PFSK-1 (cell line): ENCODE data around the gene GMPPB.

ENCODE experiments used
- FOXP2 ChIP-seq: optimal IDR thresholded peaks from 2 replicates; pipeline ENCODE3; 2011; ENCODE audit warnings: borderline replicate concordance, control low read depth, inconsistent platforms; ENCODE audit not compliant: insufficient read depth; ENCODE audit errors: extremely low read length, extremely low read depth
- POLR2AphosphoS5 ChIP-seq: IDR thresholded peaks from 2 replicates; pipeline ENCODE4 v1.6.1; 2012; ENCODE audit warnings: low read depth, mild to moderate bottlenecking, control low read depth, low read length, moderate library complexity
- SIN3A ChIP-seq: IDR thresholded peaks from 2 replicates; pipeline ENCODE4 v1.6.1; 2012; ENCODE audit warnings: mild to moderate bottlenecking, low read length, moderate library complexity, borderline replicate concordance; ENCODE audit not compliant: insufficient read depth
- TAF1 ChIP-seq: IDR thresholded peaks from 2 replicates; pipeline ENCODE4 v1.6.1; 2012; ENCODE audit warnings: low read length, control low read depth, borderline replicate concordance; ENCODE audit not compliant: insufficient read depth
- TF ChIP-seq, protein P1 (sequence below), 2 experiments: IDR thresholded peaks; 2 replicates each; pipeline versions ENCODE4 v1.6.1 to v1.8.0; 2011 to 2012; ENCODE audit warnings: low read depth in 2 of 2, low read length in 2 of 2, control low read depth in 1 of 2, inconsistent platforms in 1 of 2, mild to moderate bottlenecking in 1 of 2, moderate library complexity in 1 of 2; ENCODE audit not compliant: insufficient read depth in 1 of 2

GMPPB gene

DNA sequence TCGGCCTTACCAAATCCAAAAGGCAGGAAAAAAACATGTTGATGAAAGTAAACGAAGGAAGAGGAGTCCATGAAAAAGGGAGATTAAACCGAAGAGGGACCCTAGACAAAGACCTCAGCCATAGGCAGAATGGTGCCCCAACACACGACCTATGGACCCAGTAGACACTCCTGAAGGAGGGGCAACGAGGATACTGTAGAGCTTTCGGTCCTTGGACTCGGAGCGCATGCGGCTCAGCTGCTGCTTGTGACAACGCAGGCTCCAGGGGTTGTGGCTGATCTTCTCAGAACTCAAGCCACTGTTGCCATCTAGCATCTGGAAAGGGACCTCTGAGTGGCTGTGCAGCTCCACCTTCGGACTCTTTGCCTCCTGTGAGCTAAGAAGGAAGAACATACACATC lies 8.8 kb upstream of the GMPPB start:
- TF ChIP-seq SIN3A (no peak), POLR2AphosphoS5 (no peak), TAF1 (no peak), FOXP2 (no peak)
- TF ChIP-seq, protein P1, sequence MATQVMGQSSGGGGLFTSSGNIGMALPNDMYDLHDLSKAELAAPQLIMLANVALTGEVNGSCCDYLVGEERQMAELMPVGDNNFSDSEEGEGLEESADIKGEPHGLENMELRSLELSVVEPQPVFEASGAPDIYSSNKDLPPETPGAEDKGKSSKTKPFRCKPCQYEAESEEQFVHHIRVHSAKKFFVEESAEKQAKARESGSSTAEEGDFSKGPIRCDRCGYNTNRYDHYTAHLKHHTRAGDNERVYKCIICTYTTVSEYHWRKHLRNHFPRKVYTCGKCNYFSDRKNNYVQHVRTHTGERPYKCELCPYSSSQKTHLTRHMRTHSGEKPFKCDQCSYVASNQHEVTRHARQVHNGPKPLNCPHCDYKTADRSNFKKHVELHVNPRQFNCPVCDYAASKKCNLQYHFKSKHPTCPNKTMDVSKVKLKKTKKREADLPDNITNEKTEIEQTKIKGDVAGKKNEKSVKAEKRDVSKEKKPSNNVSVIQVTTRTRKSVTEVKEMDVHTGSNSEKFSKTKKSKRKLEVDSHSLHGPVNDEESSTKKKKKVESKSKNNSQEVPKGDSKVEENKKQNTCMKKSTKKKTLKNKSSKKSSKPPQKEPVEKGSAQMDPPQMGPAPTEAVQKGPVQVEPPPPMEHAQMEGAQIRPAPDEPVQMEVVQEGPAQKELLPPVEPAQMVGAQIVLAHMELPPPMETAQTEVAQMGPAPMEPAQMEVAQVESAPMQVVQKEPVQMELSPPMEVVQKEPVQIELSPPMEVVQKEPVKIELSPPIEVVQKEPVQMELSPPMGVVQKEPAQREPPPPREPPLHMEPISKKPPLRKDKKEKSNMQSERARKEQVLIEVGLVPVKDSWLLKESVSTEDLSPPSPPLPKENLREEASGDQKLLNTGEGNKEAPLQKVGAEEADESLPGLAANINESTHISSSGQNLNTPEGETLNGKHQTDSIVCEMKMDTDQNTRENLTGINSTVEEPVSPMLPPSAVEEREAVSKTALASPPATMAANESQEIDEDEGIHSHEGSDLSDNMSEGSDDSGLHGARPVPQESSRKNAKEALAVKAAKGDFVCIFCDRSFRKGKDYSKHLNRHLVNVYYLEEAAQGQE (IDR thresholded peaks at IDR 0.05; ENCODE audit: insufficient read depth in 1 of 2, low read depth in 2 of 2, low read length in 2 of 2), result no peak

DNA sequence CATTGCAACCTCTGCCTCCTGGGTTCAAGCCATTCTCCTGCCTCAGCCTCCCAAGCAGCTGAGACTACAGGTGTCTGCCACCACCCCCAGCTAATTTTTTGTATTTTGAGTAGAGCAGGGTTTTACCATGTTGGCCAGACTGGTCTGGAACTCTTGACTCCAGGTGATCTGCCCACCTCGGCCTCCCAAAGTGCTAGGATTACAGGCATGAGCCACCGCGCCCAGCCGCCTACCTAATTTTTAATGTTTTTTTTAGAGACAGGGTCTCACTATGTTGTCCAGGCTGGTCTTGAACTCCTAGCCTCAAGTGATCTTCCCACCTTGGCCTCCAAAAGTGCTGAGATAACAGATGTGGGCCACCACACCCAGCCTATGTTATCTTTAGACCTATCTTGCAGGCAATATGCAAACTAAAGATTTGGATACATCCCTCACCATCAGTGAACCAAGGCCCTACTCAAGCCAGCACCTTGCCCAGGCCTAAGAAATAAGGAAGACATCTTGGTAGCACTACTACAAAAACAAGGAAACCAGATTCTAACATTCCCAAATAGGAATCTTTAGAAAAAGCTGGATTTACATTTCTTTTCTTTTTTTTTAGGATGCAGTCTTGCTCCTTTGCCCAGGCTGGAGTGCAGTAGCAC lies 6.3 kb upstream of the GMPPB start:
- TF ChIP-seq TAF1, result no peak
- TF ChIP-seq, protein P1 (IDR thresholded peaks at IDR 0.05; ENCODE audit: insufficient read depth in 1 of 2, low read depth in 2 of 2, low read length in 2 of 2), result no peak
- TF ChIP-seq POLR2AphosphoS5, result no peak
- no peak for TF ChIP-seq SIN3A
- TF ChIP-seq FOXP2, result no peak

DNA sequence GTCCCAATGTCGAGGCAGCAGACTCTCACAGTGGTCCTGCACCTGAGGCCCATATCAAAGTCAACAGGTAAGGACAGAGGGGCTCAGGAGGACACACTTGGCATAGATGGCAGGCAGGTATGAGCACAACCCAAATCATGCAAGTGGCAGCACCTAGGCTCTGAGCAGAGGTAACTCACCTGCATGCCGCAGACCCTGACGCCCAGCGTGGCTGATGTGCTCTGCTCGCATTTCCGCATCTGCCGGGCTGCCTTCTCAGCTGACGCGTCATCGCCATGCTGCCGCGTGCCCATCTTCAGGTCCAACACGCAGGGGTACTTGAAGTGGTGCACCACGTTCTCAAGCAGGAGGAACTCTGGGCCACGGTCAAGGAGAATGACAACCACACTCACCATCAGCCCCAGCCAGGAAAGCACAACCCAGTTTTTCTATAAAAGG lies 4.2 kb upstream of the GMPPB start:
- TF ChIP-seq FOXP2 (no peak), POLR2AphosphoS5 (no peak), SIN3A (no peak), TAF1 (no peak)
- TF ChIP-seq, protein P1 (IDR thresholded peaks at IDR 0.05; ENCODE audit: insufficient read depth in 1 of 2, low read depth in 2 of 2, low read length in 2 of 2), result no peak

DNA sequence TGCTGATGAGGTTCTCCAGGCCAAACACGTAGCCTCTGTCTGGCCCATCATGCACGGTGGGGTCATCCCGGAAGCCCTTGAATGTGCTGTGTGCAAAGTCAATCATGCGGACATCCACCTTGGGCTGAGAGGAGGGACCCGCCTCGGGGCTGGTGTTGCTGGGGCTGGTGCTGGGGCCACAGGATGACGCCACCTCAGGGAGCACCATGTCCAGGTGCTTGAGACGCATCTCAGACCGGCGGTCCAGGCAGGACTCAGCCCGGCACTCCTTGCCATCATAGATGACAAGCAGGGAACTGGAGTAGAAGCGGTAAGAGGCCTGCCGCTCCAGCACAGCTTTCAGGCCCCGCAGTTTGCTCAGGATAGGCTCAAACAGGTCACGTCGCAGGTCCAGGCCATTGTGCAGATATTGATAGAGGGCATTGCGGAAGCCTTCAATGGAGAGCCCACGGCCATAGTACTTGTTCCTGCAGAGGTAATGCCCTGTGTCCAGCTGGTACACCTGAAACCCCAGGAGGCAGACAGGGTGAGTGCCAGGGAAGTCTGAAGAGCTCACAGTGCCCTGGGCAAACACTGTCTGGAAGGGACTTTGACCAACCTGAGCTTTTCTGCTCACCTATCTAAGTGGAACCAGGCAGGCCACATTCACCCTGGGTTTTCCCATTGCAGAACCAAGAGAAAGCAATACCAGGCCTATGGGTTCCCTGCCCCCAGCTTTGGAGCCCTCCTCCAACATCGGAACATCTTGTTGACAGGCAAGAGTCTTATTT lies 3.6 kb upstream of the GMPPB start:
- TF ChIP-seq POLR2AphosphoS5 (no peak), FOXP2 (no peak), TAF1 (no peak), SIN3A (no peak)
- TF ChIP-seq, protein P1 (IDR thresholded peaks at IDR 0.05; ENCODE audit: insufficient read depth in 1 of 2, low read depth in 2 of 2, low read length in 2 of 2), result no peak
